Esophagus mucosa (tissue), 1 donor: Measurements from ENCODE around the gene USP37. TPM values are rescaled to one million over a fixed set of nuclear protein-coding genes. Genes with fewer than 3 reads are reported as not detected.
"Not testable (repeated sequence)": the region's sequence is repeated elsewhere in the genome, so short reads cannot be mapped to it uniquely, and the experiment has no call there.

Experiments
- ATAC-seq: fragments of 200-7000 bp; cut with Tn5 transposase; one replicate; pipeline ENCODE4 v1.9.1; 2020
- total RNA-seq: library from RNA; stranded (reverse); gene quantifications from one replicate; pipeline ENCODE4 v1.2.4, GENCODE V29; 2023
- donor health status: DM: yes; HTN: yes; CAD: no.

The USP37 gene
- total RNA-seq, 1 donor from 2014 or later = 11.8 TPM

DNA sequence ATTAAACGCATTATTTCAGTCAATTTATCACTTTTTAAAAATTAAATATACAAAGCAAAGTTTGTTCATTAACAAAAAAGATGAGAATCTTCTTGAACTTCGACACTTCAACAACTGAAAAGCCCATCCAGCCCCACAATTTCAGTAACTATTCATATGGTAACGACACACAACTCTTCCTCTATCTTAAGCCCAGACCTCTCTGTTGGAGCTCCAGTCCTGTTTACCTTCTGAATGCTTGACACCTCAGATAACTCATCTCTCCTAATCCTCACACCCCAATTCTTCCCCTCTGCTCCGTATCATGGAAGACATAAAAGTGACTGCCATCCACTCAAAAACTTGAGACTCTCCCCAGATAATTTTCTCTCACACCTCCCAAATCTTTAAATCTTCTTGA is 12.6 kb downstream of the USP37 start:
- no peak for ATAC-seq

DNA sequence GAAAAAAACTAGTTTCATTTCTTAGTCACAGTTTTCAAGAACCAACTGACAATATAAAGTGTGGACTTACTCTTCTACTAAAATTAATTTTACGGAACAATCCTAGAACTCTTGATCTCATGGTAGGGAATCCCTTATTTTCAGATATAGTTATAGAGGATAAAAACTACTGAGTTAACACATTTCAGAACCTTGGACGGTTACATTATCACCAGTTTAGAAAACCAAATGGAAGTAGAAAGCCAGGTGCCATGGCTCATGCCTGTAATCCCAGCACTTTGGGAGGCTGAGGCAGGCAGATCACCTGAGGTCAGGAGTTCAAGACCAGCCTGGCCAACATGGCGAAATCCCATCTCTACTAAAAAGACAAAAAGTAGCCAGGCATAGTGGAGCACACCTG is 13.9 kb downstream of the USP37 start:
- not testable (repeated sequence) for ATAC-seq

- ATAC-seq = no peak
These were observed 20.2 kb downstream of the USP37 start for GRCh38 chr2:218547978-218548377.

- ATAC-seq = no peak
These were observed 20.6 kb downstream of the USP37 start for GRCh38 chr2:218547511-218547910.

GRCh38 chr2:218546012-218546411 is 22.1 kb downstream of the USP37 start:
- no peak for ATAC-seq

DNA sequence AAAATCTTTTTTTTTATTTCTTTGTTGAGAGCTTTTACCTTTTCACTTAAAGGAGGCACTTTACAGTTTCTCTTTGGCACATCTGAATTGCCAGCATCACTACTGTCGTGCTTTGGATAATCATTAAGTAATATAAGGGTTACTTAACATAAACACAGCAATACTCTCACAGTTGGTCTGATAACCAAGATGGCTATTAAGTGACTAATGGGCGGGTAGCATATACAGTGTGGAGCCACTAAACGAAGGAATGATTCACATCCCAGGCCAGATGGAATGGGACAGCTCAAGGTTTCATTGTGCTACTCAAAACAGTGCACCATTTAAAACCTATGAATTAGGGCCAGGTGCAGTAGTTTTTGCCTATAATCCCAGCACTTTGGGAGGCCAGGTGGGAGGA is 28.1 kb downstream of the USP37 start:
- no peak for ATAC-seq

- no peak for ATAC-seq
These were observed 31.2 kb downstream of the USP37 start for GRCh38 chr2:218536804-218537494.

- ATAC-seq = no peak
These were observed 38.2 kb downstream of the USP37 start for GRCh38 chr2:218529990-218530389.

DNA sequence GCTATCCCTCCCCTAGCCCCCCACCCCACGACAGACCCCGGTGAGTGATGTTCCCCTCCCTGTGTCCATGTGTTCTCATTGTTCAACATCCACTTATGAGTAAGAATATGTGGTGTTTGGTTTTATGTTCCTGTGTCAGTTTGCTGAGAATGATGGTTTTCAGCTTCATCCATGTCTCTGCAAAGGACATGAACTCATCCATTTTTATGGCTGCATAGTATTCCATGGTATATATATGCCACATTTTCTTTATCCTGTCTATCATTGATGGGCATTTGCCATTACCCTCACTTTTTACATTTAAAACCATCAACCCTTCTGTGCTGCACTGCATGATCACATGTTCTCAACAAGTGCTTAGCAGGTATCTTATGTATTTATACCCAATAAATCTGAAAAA is 39.7 kb downstream of the USP37 start:
- ATAC-seq = not testable (repeated sequence)

DNA sequence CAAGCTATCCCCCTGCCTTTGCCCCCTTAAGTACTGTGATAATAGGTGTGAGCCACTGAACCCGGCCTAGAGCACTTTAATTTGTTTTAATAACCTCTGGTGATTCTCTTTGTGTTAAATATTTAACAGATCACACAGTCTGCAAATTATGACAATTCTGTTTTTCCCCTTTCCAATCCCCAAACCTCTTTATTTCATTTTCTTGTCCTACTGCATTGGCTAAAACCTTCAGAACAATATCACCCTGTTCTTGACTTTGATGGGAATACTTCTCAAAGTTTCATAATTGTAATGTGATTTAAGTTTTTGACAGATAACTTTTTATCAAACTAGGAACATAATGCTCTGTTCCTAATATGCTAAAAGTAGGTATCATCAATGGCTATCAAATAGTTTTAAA is 44.5 kb downstream of the USP37 start:
- no peak for ATAC-seq

DNA sequence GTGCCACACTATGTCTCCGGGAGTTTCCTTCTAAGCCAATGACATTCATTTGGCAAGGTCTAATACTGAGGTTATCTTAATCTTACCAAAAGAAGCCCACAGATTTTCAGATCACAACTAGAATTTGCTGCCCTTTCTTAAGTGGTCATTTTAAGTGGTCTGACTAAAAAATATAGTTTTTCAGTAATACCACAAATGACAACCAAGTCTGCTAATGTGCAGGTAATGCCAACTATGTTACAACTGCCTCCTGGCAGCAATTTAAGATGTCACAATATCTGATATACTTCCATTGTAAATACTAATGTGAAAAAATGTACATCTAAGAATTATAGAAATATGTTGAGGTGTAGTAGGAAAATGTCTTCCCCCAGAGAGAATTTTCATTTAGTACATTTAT is 49.3 kb downstream of the USP37 start:
- no peak for ATAC-seq

- ATAC-seq = no peak
These were observed 50.5 kb downstream of the USP37 start for GRCh38 chr2:218517434-218518206.

- no peak for ATAC-seq
These were observed 51.5 kb downstream of the USP37 start for GRCh38 chr2:218516614-218517013.

DNA sequence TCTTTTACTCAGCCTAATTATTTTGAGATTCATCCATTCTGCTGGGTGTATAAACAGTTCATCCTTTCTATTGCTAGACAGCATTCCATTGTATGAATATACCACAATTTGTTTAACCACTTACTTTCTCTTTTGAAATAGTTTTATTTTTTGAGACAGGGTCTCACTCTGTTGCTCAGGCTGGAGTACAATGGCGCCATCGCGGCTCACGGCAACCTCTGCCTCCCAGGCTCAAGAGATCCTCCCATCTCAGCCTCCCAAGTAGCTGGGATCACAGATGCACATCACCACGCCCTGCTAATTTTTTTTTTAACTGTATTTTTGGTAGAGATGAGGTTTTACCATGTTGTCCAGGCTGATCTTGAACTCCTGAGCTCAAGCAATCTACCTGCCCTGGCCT is 54.5 kb downstream of the USP37 start:
- no peak for ATAC-seq

- no peak for ATAC-seq
These were observed 59.9 kb downstream of the USP37 start for GRCh38 chr2:218508299-218508698.

DNA sequence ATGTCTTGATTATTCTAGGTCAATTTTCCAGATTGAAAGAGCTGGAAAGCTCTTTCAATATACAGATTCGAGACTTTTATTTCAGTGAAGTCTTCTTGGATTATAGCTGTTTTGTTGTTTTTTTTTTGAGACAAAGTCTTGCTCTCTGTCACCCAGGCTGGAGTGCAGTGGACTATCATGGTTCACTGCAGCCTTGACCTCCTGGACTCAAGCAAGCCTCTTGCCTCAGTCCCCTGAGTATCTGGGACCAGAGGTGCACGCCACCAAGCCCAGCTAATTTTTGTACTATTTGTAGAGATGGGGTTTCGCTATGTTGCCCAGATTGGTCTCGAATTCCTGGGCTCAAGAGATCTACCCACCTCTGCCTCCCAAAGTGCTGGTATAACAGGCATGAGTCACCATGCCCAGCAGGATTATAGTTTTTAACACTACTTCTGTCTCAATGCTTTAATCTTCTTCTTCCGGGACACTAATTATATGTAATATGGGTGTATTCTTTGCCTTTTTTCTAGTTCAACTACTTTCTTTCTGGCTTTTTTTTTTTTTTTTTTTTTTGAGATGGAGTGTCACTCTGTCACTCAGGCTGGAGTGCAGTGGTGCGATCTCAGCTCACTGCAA is 62.3 kb downstream of the USP37 start:
- ATAC-seq = peak; percentile 75

DNA sequence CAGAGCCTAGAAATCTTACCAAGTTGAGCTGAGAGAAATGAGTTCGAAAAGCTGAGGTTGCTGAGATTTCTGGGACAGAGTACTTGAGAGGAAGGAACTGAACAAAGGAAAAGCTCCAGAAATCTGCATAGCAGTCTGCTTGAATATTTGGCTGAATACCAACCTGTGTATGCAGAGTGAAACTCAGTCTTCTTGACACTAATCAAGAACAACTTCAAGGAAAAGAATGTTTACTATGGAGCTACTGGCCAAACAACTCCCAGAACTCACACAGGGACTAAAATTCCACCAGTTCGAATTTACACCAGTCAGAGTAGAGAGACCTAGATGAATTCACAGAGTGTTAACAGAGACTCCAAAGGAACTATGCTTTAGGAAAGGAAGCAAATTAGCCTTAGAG is 66.5 kb downstream of the USP37 start:
- no peak for ATAC-seq

DNA sequence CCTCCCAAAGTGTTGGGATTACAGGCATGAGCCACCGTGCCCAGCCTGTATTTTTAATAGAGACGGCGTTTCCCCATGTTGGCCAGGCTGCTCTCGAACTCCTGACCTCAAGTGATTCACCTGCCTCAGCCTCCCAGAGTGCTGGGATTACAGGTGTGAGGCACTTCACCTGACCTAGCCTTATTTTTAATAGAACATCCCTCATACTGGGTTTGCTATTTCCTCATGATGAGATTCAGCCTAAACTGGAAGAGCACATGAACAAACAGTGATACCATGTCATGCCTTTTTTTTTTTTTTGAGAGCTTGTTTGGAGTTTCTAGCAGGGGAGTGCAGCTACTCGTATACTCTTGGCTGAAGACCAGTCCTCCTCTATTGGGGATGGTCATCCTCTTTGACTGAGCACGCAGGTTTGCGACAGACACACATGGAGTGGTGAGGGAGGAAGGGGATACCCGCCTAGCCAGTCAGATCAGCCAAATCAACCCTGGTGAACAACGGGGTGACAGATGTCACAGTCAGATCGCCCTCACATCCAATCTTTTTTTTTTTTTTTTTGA is 67.6 kb downstream of the USP37 start:
- peak; percentile 78 for ATAC-seq

DNA sequence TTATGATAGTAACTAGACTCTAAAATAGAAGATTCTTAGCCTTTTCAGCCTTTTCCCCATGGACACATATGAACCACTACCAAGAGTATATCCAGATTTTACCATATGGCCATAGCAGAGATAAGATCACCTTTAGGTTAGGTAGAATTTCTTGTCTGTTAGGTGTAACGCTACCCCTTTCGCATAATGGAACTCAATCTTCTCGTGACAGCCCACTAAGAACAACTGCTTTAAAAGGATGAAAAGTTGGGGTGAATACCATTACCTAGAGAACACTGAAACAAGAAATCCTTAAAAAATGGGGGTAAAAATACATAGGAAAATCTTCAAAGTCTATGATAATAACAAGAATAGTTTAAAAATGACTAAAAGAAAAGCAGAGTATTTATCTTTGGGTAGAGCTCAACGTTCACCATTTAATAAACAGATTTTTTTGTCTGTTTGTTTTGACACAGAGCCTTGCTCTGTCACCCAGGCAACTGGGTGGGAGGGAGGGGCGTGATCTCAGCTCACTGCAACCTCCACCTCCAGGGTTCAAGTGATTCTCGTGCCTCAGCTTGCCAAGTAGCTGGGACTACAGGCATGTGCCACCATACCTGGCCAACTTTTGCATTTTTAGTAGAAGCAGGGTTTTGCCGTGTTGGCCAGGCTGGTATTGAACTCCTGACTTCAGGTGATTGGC is 82.0 kb downstream of the USP37 start:
- ATAC-seq = no peak

DNA sequence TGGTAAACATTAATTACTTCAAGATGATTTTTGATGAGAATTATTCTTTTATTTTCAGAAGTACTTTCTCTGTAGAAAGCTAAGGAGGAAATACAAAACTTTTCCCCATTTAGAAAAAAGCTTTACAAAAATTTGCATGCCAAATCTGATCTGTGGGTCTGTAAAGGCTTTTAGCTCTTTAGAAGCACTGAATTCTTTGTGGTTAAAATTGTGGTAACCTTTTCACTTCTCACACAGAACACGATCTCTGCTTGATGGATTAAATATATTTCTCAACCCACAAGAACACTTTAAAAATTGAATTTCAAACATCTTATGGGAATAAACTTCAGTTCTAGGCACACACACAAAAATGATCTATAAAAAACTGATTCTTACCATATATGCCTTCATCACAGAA is 85.5 kb downstream of the USP37 start:
- ATAC-seq = no peak

- no peak for ATAC-seq
These were observed 88.6 kb downstream of the USP37 start for GRCh38 chr2:218479595-218479994.

DNA sequence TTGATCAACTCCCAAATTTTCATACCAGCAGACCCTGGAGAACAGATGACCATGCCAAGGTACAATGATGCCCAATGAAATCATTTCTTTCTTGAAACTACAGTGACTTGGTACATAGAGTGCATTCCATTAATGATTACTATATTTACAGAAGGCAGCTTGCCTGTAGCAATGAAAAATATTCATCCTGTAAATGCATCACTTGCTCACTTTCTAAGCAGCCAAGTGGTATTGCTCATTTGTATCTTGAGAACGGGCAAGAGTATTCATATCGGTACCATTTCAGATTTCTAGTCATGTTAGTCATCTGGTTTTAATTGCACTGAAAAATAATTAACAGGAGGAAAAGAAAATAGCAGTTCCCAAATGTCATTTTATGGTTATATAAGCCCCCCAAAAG is 89.6 kb downstream of the USP37 start:
- ATAC-seq = no peak

DNA sequence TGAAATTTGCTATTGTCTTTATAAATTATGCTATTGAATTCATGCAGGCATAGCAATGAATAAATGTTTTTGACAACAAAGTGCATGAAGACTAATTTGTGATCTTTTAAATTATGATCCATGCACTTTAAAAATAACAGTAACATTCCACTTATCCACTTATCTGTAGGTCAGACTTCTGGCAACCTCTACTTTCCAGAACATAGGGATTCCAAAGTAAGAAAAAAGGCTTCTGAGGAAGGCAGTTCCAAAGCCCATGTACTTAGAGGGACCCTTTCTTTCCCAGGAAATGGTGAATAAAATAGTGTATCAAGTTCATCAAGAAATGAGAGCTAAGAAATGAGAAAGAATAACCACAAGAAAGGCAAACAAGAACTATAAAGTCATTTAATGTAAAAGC is 90.9 kb downstream of the USP37 start:
- no peak for ATAC-seq
